Measurements from ENCODE around the gene LOXL4. TPM values are rescaled to one million over a fixed set of nuclear protein-coding genes. Genes with fewer than 3 reads are reported as not detected.

Gene LOXL4
- total RNA-seq, 1 donor from 2014 or later: 5.4 TPM

DNA sequence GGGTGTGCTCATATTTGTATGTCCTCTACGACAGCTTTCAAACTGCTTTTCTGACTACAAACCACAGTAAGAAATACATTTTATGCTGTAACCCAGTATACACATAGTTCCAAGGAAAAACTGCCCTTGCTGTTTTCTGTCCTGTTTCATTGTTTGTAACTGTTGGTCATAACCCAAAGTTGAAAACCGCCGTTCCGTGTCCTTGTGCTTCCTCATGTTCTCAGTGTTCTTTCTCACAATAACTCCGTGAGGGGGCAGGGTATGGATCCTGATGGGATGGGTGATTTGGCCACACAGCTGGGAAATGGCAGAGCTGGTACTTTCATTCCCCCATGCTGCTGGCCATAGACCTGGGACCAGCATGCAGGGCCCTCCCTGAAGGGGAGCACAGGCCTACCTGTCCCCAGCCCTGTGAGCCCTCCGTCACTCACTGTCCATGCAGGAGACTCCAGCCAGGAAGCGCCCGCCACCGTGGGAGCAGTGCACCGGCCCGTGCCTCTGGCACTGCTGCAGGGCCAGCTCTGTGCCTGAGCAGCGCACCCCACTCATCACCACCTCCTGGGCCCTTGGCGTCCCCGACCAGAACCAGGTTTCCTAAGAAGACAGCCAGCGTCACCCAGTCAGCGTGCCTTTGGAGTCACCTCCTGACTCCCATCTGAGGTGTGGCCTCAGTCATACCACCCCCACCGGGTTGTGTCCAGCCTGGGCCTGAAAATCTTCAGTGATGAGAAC lies 12.7 kb downstream of the LOXL4 start:
- no peak for DNase-seq (ENCODE audit: low read depth)
- no peak for TF ChIP-seq CTCF (conservative IDR thresholded peaks at IDR 0.05; ENCODE audit: low read depth, low read length)

DNA sequence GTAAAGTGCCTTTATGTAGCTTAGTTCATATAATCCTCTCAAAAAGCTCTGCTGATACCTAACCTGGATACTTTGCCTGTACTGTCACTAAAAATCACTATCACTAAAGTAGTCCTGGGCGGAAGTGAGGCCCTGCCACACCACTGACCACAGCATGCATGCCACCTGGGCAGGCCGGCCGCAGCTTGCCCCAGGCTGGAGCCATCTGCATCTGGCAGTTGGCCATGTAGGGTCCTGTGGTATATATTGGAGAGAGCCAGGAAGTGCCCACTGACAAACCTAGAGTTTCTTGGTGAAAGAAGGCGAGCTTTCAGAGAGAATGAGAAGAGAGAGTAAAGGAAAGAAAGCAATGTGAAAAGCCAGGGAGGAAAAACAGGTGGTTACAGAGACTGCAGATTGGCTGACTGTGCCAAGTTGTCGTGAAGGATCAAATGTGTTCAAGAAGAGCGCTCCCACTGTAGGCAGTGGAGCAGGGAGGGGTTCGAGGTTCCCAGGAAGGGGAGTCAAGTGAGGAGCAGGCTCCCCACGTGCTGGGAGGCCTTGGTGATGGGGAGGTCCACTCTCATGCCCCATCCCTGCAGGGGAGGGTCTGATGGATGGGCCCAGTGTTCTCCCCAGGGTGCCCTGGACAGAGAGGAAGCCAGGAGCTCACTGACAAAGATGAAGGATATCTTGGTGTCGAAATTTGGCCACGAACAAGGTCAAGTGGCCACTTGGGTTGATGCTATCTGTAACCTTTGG lies 13.6 kb downstream of the LOXL4 start:
- H3K4me3 ChIP-seq (ENCODE audit: low read depth, low read length): no peak overlapping the region
- no peak for DNase-seq (ENCODE audit: low read depth)
- no peak for TF ChIP-seq CTCF (conservative IDR thresholded peaks at IDR 0.05; ENCODE audit: low read depth, low read length)

More for the DNA sequence above, 12.7 kb downstream of the LOXL4 start:
- H3K4me3 ChIP-seq (ENCODE audit: low read depth, low read length): no peak overlapping the region

GRCh38 chr10:98253499-98253898 lies 14.5 kb downstream of the LOXL4 start:
- H3K4me3 ChIP-seq (ENCODE audit: low read depth, low read length): no peak overlapping the region
- DNase-seq (ENCODE audit: low read depth): no peak
- no peak for TF ChIP-seq CTCF (conservative IDR thresholded peaks at IDR 0.05; ENCODE audit: low read depth, low read length)

- TF ChIP-seq CTCF (conservative IDR thresholded peaks at IDR 0.05; ENCODE audit: low read depth, low read length): no peak
- no peak for DNase-seq (ENCODE audit: low read depth)
- no peak overlapping the region for H3K4me3 ChIP-seq (ENCODE audit: low read depth, low read length)
These were observed 15.5 kb downstream of the LOXL4 start for GRCh38 chr10:98252464-98252863.

- no peak for TF ChIP-seq CTCF (conservative IDR thresholded peaks at IDR 0.05; ENCODE audit: low read depth, low read length)
- H3K4me3 ChIP-seq (ENCODE audit: low read depth, low read length): no peak overlapping the region
- no peak for DNase-seq (ENCODE audit: low read depth)
These were observed 16.6 kb downstream of the LOXL4 start for GRCh38 chr10:98251399-98251798.

- TF ChIP-seq CTCF (conservative IDR thresholded peaks at IDR 0.05; ENCODE audit: low read depth, low read length): no peak
- H3K4me3 ChIP-seq (ENCODE audit: low read depth, low read length): no peak overlapping the region
- no peak for DNase-seq (ENCODE audit: low read depth)
These were observed 18.9 kb downstream of the LOXL4 start for GRCh38 chr10:98249134-98249533.

Measured in epithelial cell of proximal tubule (primary cell).